NOMO-1 (cell line): ENCODE results near the gene NME4.
A peak's percentile ranks its signal among the peaks of the same experiment; 100 is the strongest.

Experiments
- DNase-seq, 2 experiments: peaks; one replicate each; lab custom pipeline; 2025; ENCODE audit not compliant: unreplicated experiment in 2 of 2; lab: John Stamatoyannopoulos, UW

NME4 gene

DNA sequence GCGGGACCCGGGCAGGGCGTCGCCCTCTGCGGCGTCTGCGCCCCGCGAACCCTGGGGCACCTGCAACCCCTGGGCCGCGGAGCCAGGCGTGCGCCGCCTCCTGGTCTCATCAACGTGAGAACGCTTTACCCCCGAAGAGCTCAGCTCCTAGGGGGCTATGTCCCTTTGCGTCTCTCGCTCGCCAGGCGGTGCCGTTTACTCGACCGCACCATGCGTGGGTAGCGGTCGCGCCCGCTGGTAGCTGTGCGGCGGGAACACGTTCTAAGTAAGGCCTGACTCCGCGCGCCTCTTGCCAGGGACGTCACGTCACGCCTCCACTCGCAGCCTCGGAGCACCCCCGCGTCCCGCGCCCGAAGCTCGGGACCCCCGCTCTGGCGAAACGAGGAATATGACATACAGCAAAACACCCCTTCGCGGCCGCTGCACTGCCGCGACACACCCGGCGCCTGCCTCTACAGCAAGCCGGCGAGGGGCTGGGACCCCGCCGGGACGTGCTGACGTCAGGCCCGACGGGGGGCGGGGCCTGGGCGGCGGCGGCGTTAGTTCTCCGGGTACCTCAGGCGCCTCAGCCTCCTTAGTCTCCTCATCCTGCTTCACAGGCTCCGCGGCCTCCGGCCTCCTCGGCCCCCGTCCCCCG, 28.2 kb downstream of the NME4 start, which contains the start of gene RAB11FIP3:
Gene RAB11FIP3, plus strand, starts transcription at position 568 of the 637 bp plus-strand sequence. CDS start 358 bp downstream, outside the sequence.
- DNase-seq = peak; percentile 67 to 75

GRCh38 chr16:425740-426114, 28.7 kb downstream of the NME4 start:
- no peak for DNase-seq

DNA sequence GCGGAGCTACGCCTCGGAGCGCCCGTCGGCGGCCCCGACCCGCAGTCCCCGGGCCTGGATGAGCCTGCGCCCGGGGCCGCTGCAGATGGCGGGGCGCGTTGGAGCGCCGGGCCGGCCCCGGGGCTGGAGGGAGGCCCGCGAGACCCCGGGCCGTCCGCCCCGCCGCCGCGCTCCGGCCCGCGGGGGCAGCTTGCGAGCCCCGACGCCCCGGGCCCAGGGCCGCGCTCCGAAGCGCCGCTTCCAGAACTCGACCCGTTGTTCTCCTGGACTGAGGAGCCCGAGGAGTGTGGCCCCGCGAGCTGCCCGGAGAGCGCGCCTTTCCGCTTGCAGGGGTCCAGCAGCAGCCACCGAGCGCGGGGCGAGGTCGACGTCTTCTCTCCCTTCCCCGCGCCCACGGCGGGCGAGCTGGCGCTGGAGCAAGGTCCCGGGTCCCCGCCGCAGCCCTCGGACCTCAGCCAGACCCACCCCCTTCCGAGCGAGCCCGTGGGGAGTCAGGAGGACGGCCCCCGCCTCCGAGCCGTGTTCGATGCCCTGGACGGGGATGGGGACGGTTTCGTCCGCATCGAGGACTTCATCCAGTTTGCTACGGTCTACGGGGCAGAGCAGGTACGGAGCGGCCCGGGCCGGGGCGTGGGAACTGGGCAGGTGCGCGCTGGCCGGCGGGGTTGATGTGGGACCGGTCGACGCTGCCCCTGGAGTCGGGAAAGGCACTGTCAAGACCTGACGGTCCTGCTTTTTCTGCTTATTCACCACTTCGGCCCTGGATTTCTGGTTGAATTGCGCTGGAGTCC, 29.3 kb downstream of the NME4 start:
- no peak for DNase-seq

DNA sequence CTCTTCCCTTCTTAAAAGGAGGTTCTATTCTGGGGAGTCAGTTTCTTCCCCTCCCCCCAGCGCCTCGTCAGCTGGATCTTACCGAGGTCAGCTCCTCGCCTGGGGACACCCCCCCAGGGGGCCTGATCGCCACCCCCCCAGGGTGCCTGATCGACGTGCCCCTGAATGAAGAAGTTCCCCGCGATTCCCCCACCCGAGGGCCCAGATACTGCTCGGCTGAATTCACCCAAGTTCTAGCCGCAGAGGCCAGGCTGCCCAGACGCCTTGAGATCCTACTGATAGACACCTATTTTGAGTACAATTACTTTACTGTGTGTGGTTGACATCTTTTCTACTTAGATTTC, 29.9 kb downstream of the NME4 start:
- no peak for DNase-seq

- no peak for DNase-seq
Measured at GRCh38 chr16:427250-427649, 30.3 kb downstream of the NME4 start.

DNA sequence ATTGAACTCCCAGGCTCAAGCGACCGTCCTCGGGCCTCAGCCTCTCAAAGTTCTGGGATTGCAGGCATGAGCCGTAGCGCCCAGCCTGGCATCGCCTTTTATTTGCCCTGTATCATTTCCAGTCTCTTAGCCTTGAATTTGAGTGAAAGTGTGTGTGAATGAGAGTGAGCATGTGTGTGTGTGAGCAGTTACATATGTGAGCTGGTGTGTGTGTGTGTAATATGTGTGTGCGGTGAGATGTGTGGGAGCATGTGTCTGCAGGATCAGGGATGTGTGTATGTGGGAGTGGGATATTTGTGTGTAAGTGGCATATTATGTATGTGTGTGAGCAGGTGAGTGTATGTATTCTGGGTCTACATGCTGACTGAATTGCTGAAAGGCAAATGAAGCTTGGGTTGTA, 33.9 kb downstream of the NME4 start:
- DNase-seq = no peak

- DNase-seq = no peak
Measured at GRCh38 chr16:440627-441026, 43.6 kb downstream of the NME4 start.

- DNase-seq = no peak
Measured at GRCh38 chr16:441447-441846, 44.4 kb downstream of the NME4 start.

DNA sequence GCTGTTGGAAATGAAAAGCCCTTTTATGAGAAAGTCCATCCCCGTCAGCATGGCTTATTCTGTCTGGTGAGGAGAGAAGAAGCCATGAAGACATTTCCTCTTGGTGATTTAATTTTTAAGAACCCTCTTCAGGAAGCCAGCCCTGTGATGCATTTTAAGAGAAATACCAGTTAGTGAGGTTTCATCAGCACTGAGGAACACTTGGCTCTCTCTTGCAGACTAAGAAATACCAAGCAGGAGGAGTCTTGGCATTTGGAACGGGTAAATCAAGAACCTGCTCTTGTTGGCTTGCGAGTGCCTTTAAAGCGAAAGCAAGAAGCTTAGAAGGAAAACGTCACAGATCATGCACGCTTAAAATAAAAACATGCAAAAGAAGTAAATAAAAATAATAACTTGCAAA, 46.0 kb downstream of the NME4 start:
- DNase-seq = no peak

DNA sequence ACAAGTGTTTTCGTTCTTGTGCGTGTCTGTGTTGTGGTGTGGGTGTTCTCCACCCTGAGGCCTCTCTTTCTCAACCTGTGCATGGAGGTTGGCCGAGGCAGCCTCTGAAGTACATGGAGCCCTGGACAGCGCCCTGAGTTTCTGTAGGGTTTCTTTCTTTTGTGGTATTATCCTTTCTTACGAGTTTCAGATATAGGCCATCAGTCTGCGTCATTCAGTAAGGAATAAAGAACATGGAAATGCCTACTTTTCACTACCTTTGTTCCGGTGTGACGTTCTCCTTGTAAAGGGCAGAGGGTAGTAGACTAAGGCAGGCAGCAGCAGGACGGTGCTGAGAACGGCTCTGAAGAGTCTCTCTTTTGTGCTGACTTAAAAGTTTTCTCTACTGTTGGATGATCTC, 47.0 kb downstream of the NME4 start:
- no peak for DNase-seq

GRCh38 chr16:445566-445965, 48.6 kb downstream of the NME4 start:
- no peak for DNase-seq
